ENCODE results near the gene COX7A2.

GRCh38 chr6:75268121-75268987 is 24.8 kb upstream of the COX7A2 start:
- TF ChIP-seq CTCF (IDR thresholded peaks at IDR 0.05) = no peak
- TF ChIP-seq POLR2A (IDR thresholded peaks at IDR 0.05) = no peak
